SHP77 (cell line): ENCODE results near the gene MKRN1.
A peak's percentile ranks its signal among the peaks of the same experiment; 100 is the strongest.
"Not testable (repeated sequence)": the region's sequence is repeated elsewhere in the genome, so short reads cannot be mapped to it uniquely, and the experiment has no call there.

Experiments used
- DNase-seq, 2 experiments: peaks; one replicate each; lab custom pipeline; 2025; lab: John Stamatoyannopoulos, UW

Gene MKRN1

GRCh38 chr7:140435252-140435895 lies 43.9 kb downstream of the MKRN1 start:
- DNase-seq, result no peak

- no peak for DNase-seq
These were observed 45.9 kb downstream of the MKRN1 start for GRCh38 chr7:140433396-140433795.

- DNase-seq, result no peak
These were observed 53.2 kb downstream of the MKRN1 start for GRCh38 chr7:140426130-140426529.

- no peak for DNase-seq
These were observed 53.6 kb downstream of the MKRN1 start for GRCh38 chr7:140425718-140426117.

GRCh38 chr7:140423501-140423900 lies 55.8 kb downstream of the MKRN1 start:
- DNase-seq, result no peak

GRCh38 chr7:140421521-140421920 lies 57.8 kb downstream of the MKRN1 start:
- DNase-seq, result no peak

- DNase-seq, result no peak
These were observed 60.7 kb downstream of the MKRN1 start for GRCh38 chr7:140418653-140419052.

GRCh38 chr7:140418156-140418472 lies 61.2 kb downstream of the MKRN1 start:
- DNase-seq, result peak; percentile 54 to 64

GRCh38 chr7:140417456-140418155 lies 61.7 kb downstream of the MKRN1 start:
- peak; percentile 28 to 49 for DNase-seq

- DNase-seq, result peak; percentile 5 to 52
These were observed 62.7 kb downstream of the MKRN1 start for GRCh38 chr7:140416560-140416959.

GRCh38 chr7:140415816-140416215 lies 63.5 kb downstream of the MKRN1 start:
- not testable (repeated sequence) for DNase-seq

- DNase-seq, result no peak
These were observed 63.9 kb downstream of the MKRN1 start for GRCh38 chr7:140415361-140415760.

- no peak for DNase-seq
These were observed 74.7 kb downstream of the MKRN1 start for GRCh38 chr7:140404565-140405065.

GRCh38 chr7:140403878-140404564 lies 75.3 kb downstream of the MKRN1 start, which contains the start of gene RAB19:
RAB19 (plus strand) TSS chr7:140404058; CDS start chr7:140407647, 3,589 bp downstream.
- DNase-seq, result no peak
